Measurements from ENCODE around the gene TMEM117.
A peak's percentile ranks its signal among the peaks of the same experiment; 100 is the strongest.
"Not testable (repeated sequence)": the region's sequence is repeated elsewhere in the genome, so short reads cannot be mapped to it uniquely, and the experiment has no call there.

TMEM117 gene

DNA sequence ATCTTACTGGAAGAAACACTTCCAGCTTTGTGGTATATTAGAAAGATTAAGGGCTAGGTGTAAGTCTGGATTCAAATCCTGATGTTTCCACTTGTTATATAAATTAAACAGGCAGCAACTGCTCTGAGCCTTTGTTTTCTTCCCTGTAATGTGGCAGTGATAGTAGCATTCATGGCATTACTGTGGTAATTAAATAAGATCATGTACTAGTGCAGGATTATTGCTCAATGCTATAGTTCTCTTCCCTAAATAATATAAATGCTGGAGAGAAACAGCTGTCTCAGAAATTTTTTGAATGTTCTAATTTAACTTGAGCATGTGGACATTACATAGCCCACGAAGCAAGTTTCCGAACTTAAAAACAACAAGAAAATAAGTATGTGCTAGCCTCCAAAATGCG is 5.4 kb downstream of the TMEM117 start:
- DNase-seq = no peak

DNA sequence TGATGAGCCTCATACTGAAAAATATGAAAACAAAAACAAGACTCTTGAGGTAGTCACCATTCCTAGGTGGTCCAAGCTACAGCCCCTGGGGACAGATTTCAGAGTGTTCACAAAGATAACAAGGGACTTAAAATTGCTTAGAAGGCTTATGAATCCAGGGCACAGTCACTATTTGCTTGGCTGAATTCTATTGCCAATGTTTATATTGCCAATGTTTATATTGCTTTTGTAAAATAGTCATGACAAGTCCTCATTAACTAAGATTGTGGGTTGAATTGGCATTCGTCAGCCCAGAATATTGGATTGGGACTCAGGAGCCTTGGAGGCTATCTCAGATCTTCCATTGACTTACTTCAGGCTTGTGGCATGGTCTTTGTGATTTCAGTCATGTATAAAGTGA is 6.4 kb downstream of the TMEM117 start:
- no peak for DNase-seq

DNA sequence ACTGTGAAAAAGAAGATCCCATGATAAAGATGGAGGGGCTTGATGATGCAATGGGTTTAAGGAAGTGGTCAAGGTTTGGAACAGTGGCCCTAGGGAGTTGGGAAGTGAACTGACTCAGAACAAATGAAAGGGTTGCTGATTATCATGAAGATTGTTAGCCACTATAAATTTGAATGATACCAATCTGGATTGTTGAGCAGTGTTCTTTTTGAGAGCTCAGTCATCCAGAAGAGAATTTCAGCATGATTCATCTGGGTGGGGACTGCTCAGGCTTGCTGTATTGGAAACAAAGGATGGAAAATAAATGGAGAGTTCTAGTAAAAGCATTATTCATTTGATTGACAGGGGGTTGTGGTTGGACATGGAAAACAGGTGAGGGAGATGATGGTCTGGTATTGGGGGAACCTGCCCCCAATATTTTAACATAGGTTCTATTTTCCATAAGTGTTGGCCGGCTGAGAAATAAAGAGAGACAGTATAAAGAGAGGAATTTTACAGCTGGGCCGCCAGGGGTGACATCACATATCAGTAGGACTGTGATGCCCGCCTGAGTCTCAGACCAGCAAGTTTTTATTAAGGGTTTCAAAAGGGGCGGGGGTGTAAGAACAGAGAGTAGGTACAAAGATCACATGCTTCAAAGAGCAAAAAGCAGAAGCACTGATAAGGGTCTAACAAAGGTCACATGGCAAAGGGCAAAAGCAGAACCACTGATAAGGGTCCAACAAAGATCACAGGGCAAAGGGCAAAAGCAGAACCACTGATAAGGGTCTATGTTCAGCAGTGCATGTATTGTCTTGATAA is 11.7 kb downstream of the TMEM117 start:
- not testable (repeated sequence) for DNase-seq

DNA sequence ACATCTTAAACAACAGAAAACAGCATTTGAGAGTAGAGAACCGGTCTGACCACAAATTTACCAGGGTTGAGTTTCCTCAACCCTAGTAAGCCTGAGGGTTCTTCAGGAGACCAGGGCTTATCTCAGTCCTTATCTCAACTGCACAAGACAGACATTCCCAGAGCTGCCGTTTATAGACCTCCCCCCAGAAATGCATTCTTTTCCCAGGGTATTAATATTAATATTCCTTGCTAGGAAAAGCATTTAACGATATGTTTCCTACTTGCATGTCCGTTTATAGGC is 12.3 kb downstream of the TMEM117 start:
- DNase-seq = no peak

DNA sequence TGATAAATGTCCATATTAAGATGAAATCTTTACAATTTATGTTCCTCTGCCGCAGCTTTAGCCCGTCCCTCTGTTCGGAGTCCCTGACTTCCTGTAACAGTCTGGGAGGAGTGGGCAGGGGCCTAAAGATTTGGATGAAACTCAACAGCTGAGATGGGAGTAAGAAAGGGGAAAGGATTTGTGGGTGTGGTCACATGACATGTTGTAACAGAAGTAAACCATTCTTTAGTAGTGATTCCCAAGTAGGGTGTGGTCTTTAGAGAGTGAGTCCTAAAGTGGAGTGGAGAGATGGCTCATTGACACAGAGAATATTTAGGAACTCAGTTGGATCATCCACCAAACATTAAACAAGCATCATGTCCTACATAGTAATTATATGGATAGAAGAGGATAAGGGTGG is 12.9 kb downstream of the TMEM117 start:
- DNase-seq = no peak

DNA sequence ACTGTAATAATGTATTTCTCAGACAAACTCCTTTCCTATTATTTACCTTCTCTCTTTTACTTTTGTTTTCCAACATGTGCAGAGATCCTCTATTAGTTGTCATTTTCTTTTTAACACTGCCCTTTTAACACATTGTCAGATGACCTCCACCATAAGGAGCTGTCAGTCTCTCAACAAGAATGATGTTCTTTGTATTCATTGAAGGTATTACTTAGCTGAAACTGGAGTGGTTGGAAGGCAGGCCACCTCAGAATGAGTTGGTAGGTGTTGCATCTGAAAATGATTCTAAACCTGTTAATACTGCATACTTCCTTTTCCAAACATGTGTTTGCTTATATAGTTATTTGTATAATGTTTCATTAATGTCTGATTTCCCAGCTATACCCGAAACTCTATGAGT is 16.9 kb downstream of the TMEM117 start:
- DNase-seq = no peak

DNA sequence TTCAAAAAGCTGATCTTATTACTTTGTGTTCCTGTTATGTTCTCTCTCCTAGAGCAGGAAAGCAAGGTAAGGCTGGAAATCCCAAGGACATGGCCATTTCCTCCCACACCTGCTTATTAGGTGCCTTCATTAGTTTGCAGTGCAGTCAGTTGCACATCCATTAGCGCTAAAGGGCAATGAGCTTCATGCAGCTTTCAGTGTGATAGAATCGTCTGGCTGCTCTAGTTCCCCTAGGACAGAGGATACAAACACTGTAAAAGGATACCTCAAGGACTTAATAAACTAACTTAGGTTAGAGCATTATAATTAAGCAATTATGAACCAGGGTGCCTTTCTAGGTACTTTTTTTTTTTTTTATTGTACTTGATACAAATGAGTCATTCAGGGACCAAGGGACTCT is 21.1 kb downstream of the TMEM117 start:
- DNase-seq = no peak

DNA sequence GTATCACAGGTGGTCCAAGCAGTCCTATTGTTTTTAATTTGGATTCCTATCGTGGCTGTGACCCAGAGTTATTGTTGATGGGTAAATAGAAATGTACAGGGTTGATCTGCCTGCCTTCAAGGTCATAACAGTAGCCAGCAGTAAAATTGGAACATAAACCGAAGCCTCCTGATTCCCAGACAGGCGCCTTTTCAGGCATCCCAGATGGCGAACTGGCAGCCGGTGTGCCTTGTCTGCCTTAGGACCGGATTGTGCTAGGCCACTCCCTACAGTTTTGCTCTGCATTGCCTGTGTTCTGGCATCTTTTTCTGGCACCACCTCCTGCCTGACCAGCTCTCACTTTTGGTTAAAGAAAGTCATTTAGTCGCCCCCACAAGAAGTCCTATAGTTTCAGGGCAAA is 22.2 kb downstream of the TMEM117 start:
- DNase-seq = no peak

DNA sequence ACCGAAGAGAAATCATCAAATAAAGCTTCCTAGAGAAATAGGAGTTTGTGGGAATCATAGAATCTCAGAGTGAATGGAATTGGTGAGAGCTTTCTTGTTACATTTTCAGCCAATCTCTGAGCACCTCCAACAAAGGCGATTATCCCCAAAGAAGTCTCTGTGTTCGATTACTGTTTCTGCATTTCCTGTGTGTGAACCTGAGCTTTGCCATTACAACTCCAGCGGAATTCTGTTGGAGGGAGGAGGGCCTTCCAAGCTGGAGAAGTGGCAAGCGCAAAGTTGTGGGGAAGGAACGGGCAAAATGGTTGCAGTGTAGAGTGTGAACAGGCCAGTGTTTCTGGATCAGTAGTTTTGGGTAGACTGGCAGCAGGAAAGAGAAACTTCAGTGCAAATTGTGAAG is 23.1 kb downstream of the TMEM117 start:
- DNase-seq = no peak

DNA sequence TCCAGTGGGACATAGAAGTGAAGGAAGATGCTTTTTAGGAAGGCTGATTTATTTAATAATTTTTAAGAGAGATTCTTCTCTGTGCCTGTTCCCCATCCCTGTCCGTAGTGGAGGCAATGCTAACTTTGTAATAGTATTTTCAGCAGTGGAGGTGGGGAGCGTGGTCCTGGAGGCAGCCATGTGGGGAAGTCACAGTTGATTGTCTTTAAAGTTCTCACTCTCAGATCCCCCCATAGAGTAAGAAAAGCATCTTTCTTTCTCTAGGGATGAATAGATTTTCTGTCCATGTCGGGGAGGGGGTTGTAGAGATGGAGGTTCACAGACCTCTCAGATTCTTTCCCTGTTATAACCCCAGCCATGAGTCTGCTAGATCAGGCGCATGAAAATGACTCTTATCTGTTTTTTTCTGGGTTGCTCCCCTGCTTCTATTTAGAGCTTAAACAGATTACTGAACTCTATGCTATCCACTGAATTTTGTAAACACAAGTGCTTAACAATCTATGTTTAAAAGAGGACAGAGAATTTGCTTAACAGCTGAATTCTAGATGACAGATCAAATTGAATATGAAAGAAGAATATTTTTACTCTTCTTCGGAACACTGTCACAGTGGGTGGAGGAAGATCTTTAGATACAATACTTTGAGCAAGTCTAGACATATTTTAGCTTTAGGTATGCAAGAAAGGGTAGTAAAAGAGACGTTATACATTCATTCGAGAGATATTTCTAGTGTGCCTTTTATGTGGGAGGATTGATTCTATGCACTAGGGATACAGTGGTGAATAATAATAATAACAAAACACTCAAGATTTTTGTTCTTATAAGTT is 25.3 kb downstream of the TMEM117 start:
- no peak for DNase-seq

DNA sequence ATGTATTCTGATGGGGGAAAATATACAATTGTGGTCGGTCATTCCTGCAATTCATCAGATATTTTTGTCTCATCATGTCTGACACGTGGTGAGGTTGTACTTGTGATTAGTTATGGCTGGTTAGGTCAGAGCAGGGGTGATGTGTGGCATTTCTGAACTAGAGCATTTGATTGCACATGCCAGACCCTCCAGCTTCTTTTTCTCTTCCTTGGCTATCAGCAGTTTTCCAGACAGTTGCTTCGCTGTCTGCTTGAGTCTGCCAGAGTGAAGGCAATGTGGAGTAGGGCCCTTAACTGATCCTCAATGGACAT is 25.9 kb downstream of the TMEM117 start:
- DNase-seq = no peak

DNA sequence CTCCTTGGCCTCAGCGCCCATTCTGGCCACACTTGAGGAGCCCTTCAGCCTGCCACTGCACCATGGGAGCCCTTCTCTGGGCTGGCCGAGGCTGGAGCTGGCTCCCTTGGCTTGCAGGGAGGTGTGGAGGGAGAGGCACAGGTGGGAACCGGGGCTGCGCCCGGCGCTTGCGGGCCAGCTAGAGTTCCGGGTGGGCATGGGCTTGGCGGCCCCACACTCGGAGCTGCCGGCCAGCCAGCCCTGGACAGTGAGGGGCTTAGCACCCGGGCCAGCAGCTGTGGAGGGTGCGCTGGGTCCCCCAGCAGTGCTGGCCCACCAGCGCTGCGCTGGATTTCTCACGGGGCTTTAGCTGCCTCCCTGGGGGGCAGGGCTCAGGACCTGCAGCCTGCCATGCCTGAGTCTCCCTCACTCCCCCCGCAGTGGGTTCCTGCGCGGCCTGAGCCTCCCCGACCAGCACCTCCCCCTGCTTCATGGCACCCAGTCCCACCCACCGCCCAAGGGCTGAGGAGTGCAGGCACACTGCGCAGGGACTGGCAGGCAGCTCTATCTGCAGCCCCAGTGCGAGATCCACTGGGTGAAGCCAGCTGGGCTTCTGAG is 28.0 kb downstream of the TMEM117 start:
- no peak for DNase-seq

DNA sequence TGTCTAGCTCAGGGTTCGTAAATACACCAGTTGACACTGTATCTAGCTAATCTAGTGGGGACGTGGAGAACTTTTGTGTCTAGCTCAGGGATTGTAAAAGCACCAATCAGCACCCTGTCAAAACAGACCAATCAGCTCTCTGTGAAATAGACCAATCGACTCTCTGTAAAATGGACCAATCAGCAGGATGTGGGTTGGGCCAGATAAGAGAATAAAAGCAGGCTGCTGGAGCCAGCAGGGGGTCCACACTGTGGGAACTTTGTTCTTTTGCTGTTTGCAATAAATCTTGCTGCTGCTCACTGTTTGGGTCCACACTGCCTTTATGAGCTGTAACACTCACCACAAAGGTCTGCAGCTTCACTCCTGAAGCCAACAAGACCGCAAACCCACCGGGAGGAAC is 28.7 kb downstream of the TMEM117 start:
- not testable (repeated sequence) for DNase-seq

DNA sequence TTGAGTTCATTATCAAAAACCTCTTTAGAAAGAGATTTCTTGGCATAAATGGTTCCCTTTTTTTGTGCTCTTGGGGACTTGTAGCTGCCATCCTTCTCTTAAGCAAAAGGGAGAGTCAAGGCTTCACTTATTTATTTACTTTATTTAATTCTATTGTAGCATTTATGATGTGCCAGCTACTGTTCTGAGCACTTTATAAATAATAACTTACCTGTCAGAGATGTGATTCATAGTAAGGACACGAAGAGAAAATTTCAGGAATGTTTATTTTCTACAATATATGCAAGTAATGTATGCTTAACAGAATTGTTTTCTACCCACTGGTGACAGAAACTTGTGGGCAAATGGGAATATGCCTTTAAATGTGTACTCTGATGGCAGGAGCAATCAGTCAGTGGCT is 33.3 kb downstream of the TMEM117 start:
- no peak for DNase-seq

DNA sequence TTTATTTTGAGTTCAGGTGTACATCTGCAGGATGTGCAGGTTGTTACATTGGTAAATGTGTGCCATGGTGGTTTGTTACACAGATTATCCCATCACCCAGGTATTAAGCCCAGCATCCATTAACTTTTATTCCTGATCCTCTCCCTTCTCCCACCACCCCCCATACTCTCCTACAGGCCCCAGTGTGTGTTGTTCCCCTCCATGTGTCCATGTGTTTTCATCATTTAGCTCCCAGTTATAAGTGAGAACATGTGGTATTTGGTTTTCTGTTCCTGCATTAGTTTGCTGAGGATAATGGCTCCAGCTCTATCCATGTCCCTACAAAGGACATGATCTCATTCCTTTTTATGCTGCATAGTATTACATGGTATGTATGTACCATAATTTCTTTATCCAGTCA is 33.9 kb downstream of the TMEM117 start:
- not testable (repeated sequence) for DNase-seq

DNA sequence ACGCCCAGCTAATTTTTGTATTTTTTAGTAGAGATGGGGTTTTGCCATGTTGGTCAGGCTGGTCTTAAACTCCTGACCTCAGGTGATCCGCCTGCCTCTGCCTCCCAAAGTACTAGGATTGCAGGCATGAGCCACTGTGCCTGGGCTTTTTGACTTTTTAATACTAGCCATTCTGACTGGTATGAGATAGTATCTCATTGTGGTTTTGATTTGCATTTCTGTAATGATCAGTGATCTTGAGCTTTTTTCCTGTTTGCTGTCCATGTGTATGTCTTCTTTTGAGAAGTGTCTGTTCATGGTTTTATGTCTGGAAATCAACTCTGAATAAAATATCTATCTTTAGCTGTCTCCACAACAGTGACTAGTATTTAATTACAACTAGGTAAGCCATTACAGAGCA is 35.4 kb downstream of the TMEM117 start:
- not testable (repeated sequence) for DNase-seq

DNA sequence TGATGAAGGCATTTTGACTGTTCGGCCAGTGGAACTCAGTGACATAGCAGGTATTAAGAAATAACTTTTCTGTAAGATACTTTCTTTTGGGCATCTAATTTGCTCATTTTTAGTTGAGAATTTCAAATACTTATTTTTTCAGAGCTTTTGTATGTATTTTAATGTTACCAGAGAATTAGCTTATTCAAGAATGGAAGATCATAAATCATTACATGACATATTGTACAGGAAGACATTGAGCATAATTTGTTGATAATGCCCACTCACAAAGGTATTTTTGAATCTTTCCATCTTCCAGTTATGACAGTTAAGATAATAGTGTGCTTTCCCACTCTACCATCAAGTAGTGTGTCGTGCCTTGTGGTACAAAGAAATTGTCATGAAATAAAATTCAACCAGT is 36.5 kb downstream of the TMEM117 start:
- DNase-seq = no peak

DNA sequence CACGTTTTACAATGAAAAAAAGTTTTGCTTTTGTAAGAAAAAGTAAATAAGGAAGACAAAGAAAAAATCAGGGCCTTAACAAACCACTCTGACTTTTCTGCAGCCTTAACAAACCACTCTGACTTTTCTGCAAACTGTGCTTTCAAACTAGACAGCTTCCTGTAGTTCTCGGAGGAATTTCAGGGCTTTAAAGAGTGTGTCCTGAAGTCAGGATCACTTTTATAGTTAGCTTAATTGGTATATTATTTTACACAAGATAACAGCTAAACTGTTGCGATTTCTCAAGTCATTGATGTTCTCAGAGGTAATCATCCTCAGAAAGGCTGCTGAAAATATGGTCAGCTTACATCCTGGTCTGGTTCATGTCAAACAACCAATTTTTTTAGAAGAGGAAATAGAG is 42.2 kb downstream of the TMEM117 start:
- no peak for DNase-seq

DNA sequence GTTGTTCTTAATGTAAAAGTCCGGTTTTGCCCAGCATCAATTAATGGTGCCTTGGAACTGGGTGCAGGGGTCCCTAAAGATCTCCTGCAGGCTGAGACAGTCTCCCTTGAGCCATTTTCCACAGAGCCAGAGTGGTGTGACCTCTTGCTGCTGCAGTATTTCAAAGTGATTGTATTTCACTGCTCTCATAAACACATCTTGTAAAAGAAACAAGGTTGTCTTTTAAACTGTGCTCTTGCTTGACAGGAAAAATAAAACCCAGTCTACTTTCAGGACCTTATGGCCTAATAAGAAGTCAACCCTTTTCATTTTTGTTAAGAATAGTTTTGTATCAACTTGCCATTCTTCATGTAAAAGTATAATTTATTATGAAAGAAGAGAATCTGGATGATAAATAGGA is 44.7 kb downstream of the TMEM117 start:
- no peak for DNase-seq

DNA sequence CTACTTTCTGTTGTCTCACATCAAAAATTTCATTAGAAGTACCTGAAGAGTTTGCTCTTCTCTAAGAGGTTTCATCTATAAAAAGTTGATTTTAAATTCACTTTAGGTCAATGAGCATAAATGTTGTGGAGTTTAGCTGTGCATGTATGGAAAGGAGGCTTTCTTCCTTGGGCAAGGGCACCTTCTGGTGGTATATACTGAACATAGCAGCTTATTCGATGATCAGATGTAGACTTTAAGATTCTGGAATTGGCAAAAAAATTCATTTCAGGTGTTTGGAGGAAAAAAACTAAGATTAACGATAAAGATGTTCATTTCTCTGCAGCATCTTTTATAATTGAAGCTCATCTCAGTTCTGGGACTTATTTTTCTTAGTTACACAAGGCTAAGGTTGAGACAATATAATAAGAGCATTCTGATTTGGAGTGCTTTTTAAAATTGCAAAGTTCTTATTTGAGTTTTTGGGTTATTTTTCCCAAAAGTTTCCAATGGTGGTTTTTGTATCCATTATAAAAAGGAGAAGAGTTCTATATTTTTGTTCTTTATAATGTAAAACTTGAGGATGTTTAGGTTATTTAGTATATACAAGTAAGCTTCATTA is 46.8 kb downstream of the TMEM117 start:
- peak; percentile 7 for DNase-seq

DNA sequence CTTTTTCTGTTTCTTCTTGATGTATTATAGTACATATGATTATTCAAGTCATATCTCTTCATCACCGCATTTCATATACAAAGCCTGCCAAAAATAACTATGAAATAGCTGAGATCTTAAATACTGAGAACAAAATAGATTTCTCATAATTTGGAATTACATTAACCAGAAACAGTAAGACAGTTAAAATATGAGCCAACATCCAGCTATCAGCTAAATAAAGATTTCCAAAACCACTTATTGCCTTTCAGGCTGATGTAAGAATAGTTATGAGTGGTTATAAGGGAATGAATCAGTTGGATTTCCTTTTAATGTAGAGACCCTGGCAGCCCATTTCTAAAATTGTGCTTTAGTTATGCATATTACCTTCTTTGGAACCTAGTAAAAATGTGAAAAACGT is 47.4 kb downstream of the TMEM117 start:
- no peak for DNase-seq

DNA sequence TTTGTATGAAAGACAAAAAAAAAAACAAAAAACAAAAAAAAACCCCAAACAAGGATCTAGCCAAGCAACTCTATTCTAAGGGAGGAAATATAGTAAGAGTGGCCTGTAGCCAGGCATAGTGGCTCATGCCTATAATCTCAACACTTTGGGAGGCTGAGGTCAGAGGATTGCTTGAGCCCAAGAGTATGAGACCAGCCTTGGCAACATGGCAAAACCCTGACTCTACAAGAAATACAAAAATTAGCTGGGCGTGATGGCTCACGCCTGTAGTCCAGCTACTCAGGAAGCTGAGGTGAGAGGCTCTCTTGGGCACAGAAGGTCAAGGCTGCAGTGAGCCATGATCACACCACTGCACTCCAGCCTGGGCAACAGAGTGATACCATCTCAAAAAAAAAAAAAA is 47.9 kb downstream of the TMEM117 start:
- DNase-seq = no peak

DNA sequence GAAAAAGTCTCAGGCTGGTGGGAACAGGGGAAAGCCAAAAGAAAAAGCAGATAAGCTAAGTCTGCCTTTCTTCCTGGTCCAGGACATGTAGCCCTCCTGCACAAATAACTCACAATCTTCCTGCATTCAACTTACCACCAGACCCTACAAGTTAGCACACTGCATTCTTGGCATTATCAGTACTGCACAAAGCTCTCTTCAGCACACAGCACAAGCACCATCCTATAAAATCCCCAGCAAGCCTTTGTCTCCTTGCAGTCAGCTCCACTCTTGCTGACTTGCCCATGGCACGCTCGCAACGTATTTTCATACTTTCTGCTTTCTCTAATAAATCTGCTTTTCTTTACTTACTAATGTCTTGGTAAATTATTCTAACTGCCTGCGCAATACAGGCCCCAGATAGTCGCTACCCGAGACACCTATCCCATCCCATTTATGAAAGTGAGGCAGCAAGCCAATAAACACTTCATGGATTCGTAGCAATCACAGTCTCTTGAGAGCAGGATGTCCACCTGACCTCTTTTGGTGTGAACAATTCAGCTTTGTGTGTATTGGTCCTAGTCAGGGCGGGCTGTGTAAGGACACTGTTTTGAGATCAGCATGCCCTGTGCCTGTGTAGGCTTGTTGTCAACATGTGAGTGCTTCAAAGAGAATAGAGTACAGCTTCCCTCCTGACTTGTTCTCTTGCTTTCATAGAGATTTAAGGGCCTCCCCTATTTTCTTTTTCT is 49.0 kb downstream of the TMEM117 start:
- DNase-seq = no peak
